Measurements from ENCODE around the gene FAAP24.
"Not testable (repeated sequence)": the region's sequence is repeated elsewhere in the genome, so short reads cannot be mapped to it uniquely, and the experiment has no call there.

Gene FAAP24

GRCh38 chr19:32976223-32976805 is 4.3 kb downstream of the FAAP24 start:
- H3K36me3 Mint-ChIP-seq (ENCODE audit: low read depth): peaks cover 5% of the 10 kb centered on the region

DNA sequence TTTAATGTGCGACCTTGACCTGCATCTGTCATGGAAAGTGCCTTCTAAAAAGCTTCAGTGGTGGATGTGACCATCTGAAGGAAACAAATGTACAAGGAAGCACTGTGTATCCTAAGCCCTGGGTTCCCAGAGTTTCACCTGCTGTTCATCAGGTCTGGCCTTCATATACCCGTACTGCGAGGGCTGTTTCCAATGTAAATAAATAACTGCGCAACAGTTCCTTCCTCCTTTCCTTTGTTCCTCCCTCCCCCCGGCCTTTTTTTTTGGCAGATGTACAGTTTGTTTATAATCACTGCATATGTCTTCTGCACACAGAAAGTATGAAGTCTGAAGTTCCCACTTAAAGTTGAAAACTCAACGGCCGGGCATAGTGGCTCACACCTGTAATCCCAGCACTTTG is 5.2 kb downstream of the FAAP24 start:
- Mint-ChIP-seq H3K27ac (no peak overlapping the region), H3K4me1 (peaks cover under 1% of the 10 kb centered on the region), H3K4me3 (no peak overlapping the region), H3K27me3 (ENCODE audit: low read depth, poor library complexity) (no peaks in the 10 kb centered on the region), H3K36me3 (ENCODE audit: low read depth) (peaks cover 5% of the 10 kb centered on the region), H3K9me3 (no peaks in the 10 kb centered on the region)
- DNase-seq: no peak
- no peak for TF ChIP-seq CTCF (IDR thresholded peaks at IDR 0.05)

More at GRCh38 chr19:32976223-32976805, 4.3 kb downstream of the FAAP24 start:
- Mint-ChIP-seq H3K27me3 (ENCODE audit: low read depth, poor library complexity) (no peaks in the 10 kb centered on the region), H3K4me1 (peaks cover 10% of the 10 kb centered on the region), H3K4me3 (no peak overlapping the region), H3K27ac (no peak overlapping the region), H3K9me3 (no peaks in the 10 kb centered on the region)
- peak; percentile 80 for TF ChIP-seq CTCF (IDR thresholded peaks at IDR 0.05)
- DNase-seq: peak; percentile 78

- not testable (repeated sequence) for DNase-seq; H3K4me1 Mint-ChIP-seq; H3K27me3 Mint-ChIP-seq (ENCODE audit: low read depth, poor library complexity)
Measured at GRCh38 chr19:32977813-32978212, 5.8 kb downstream of the FAAP24 start.

DNA sequence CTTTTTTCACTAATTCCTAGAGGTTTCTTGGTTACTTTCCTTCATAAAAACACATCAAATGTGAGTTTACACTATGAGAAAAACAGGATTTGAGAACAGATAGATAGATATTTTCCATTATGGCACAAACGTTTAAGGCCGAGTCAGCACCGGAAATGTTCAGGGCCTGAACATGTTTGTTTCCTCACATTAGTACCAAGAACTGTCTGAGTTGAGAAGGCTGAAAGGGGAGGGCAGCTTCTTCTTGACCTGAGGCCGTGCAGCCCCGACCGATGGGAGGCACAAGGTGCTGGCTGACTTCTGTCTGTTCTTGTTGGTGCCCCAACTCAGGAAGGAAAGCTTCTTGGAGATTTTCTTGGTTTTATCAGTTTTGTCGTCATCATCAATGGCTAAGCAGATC is 7.8 kb downstream of the FAAP24 start:
- not testable (repeated sequence) for H3K36me3 Mint-ChIP-seq (ENCODE audit: low read depth); DNase-seq

More at GRCh38 chr19:32977813-32978212, 5.8 kb downstream of the FAAP24 start:
- not testable (repeated sequence) for H3K36me3 Mint-ChIP-seq (ENCODE audit: low read depth); H3K4me3 Mint-ChIP-seq; H3K9me3 Mint-ChIP-seq; H3K27ac Mint-ChIP-seq

GRCh38 chr19:32982488-32982887 is 10.4 kb downstream of the FAAP24 start:
- H3K4me3 Mint-ChIP-seq; H3K9me3 Mint-ChIP-seq; DNase-seq; H3K36me3 Mint-ChIP-seq (ENCODE audit: low read depth); H3K4me1 Mint-ChIP-seq; H3K27me3 Mint-ChIP-seq (ENCODE audit: low read depth, poor library complexity): not testable (repeated sequence)
- H3K27ac Mint-ChIP-seq: peak overlapping the region; percentile 43

More for the DNA sequence above, 7.8 kb downstream of the FAAP24 start:
- H3K4me3 Mint-ChIP-seq; H3K27me3 Mint-ChIP-seq (ENCODE audit: low read depth, poor library complexity); H3K4me1 Mint-ChIP-seq; H3K9me3 Mint-ChIP-seq; H3K27ac Mint-ChIP-seq: not testable (repeated sequence)

DNA sequence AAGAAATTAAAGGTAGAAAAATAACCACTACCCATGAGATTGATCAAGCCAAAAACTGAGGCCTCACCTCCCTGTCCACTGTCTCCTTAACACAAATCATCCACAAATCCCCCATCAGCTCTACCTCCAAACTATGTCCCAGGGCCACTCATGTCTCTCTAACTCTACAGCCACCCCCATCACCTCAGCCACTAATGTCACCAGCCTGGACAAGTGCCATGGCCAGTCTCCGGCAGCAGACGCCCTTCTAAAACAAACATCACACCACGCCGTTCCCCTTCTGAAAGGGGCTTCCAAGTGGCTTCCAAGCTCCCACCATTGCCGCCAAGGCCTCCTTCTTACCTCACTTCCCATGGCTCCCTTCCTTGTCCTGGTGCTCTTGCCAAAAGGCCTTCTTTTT is 16.2 kb downstream of the FAAP24 start:
- H3K27ac Mint-ChIP-seq: peak overlapping the region; percentile 7
- not testable (repeated sequence) for H3K27me3 Mint-ChIP-seq (ENCODE audit: low read depth, poor library complexity); H3K36me3 Mint-ChIP-seq (ENCODE audit: low read depth); H3K9me3 Mint-ChIP-seq; DNase-seq; H3K4me3 Mint-ChIP-seq; H3K4me1 Mint-ChIP-seq

DNA sequence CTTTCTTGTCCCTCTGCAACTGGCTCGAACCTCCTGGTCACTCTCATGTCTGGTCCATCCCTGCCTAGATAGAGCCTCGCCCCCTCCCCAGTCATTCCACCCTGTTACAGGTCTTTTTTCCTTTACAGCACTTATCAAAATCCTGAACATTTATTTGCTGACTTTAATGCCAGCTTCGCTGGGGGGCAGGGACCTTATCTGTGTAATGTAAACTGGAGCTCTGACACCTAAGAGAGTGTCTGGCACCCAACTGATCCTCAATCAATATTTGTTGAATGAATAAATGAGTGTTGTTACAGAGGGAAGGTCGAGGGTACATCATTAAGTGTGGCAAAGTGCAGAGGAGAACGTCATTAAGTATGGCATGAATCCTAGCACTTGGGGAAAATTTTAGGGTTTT is 16.7 kb downstream of the FAAP24 start:
- no peaks in the 10 kb centered on the region for H3K9me3 Mint-ChIP-seq
- no peak overlapping the region for H3K27ac Mint-ChIP-seq
- H3K4me3 Mint-ChIP-seq: no peak overlapping the region
- no peaks in the 10 kb centered on the region for H3K36me3 Mint-ChIP-seq (ENCODE audit: low read depth)
- H3K27me3 Mint-ChIP-seq (ENCODE audit: low read depth, poor library complexity): no peaks in the 10 kb centered on the region
- no peak for TF ChIP-seq CTCF (IDR thresholded peaks at IDR 0.05)
- H3K4me1 Mint-ChIP-seq: no peaks in the 10 kb centered on the region
- no peak for DNase-seq

DNA sequence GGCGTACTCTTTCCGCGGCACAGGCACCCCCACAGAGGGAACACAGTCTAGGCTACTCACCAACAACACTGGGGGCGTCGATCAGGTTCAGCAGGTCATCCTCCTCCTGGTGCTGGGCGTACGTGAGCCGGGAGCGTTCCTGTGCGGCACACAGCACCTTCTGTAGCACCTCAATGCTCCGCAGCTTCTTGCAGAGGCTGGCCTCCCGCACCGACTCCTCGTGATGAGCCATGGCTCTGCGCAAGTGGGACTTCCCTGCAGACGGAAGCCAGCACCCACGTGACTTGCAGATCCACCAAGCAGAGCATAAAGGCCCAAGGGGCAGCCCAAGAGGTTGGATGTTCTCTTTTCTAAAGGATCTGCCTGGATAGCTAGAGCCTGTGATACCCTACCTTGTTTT is 23.9 kb downstream of the FAAP24 start:
- not testable (repeated sequence) for DNase-seq; H3K36me3 Mint-ChIP-seq (ENCODE audit: low read depth); H3K4me3 Mint-ChIP-seq; H3K27ac Mint-ChIP-seq; H3K4me1 Mint-ChIP-seq; H3K9me3 Mint-ChIP-seq; H3K27me3 Mint-ChIP-seq (ENCODE audit: low read depth, poor library complexity)

GRCh38 chr19:32997061-32997464 is 25.0 kb downstream of the FAAP24 start:
- not testable (repeated sequence) for H3K27me3 Mint-ChIP-seq (ENCODE audit: low read depth, poor library complexity); H3K4me3 Mint-ChIP-seq; H3K4me1 Mint-ChIP-seq; H3K36me3 Mint-ChIP-seq (ENCODE audit: low read depth); DNase-seq; H3K9me3 Mint-ChIP-seq
- H3K27ac Mint-ChIP-seq: peak overlapping the region; percentile 5
